Measurements from ENCODE around the gene ADAMTS2.

- no peak for TF ChIP-seq CTCF (IDR thresholded peaks at IDR 0.05)
- no peak for TF ChIP-seq EZH2 (IDR thresholded peaks at IDR 0.05)
These were observed 122.8 kb downstream of the ADAMTS2 start for GRCh38 chr5:179222246-179223017.

Data from neural progenitor cell (in vitro differentiated cells).